GM18499 (cell line): ENCODE results near the gene DHX35.
"Not testable (repeated sequence)": the region's sequence is repeated elsewhere in the genome, so short reads cannot be mapped to it uniquely, and the experiment has no call there.

ENCODE experiments used
- ATAC-seq: cut with Tn5 transposase; IDR thresholded peaks from one replicate; pipeline ENCODE4 v1.9.1; 2021; ENCODE audit warnings: moderate number of reproducible peaks; ENCODE audit not compliant: insufficient read depth, unreplicated experiment

Gene DHX35

GRCh38 chr20:38973107-38973506, 11.0 kb downstream of the DHX35 start:
- no peak for ATAC-seq

GRCh38 chr20:38973645-38974044, 11.5 kb downstream of the DHX35 start:
- ATAC-seq, result no peak

DNA sequence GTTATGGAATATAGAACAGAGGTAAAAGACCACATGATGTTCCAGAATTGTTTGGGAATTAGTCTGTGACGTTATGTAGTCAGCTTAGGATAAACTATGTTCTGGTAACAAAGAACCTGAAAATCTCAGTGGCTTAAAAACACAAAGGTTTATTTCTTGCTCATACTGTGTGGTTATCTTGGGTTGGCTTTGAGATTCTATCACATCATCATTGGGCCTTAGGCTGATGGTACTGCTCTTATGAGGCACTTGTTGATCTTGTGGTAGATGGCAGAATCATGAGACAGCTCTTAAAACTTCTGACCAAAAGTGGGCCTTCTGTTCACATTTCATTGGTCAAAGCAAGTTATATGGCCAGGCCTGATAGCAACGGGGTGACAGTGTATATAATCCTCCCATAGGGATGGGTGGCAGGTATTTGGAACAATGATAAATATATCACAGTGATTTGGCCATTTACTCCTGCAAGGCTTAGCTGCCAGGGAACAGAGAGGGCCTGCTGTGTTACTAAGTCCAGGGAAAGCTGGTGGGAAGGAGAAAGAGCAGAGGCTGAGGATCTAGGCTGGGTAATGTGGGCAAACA, 13.5 kb downstream of the DHX35 start:
- no peak for ATAC-seq

DNA sequence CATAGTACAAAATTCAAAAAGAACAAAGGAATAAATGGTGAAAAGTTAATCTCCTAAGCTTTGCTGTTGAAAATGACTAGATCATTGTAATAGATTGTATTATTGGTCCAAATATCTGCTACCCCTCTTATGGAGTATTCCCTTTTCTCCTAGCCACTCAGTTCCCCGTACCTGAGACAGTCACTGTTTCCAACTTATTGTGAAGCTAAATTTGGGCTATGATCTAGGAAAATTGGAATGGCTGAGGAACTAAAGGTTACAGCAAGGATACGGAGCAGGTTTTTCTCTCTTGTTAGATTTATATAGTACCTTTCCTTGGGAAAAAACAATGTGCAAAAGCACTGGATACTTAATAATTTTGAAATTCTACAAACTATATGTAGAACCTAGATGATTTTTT, 17.3 kb downstream of the DHX35 start:
- no peak for ATAC-seq

- ATAC-seq, result no peak
These were observed 17.7 kb downstream of the DHX35 start for GRCh38 chr20:38979842-38980241.

DNA sequence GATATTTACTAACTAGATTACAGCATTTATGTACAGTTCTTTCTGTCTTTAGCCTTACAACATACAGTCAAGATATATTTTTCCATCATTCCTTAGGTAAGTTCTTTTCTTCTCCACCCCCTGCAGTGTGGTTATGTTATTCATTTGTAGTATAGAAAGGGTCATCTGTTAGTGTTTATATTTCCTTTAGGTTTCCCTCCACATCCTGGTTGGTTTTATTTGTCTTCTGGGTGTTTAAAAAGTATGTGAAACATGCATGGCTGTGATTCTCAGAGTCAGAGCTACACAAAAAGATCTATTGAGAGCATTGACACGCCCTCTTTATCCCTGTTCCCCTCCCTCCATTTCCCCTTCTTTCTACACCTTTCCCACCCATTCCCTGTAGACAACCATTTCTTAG, 20.1 kb downstream of the DHX35 start:
- ATAC-seq, result no peak

GRCh38 chr20:38985060-38985459, 22.9 kb downstream of the DHX35 start:
- ATAC-seq, result no peak

- no peak for ATAC-seq
These were observed 23.5 kb downstream of the DHX35 start for GRCh38 chr20:38985603-38986170.

DNA sequence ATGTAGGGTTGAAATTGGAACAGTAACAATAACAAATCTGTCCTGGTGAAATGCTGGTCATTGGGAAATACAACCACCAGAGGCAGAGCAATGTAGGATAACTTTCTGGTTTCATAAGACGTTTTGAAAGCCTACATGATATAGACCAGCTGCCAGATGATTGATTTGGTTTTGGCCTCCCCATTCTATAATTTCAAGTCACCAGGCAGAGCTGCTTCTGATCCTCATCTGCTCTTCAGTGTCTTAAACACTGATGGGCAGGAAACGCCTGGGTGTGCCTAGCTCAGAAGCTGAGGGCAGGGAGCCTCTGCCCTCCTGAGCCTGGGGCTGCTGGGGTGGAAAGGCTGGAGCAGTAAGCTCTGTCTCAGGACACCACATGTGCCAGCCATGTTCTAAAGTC, 24.5 kb downstream of the DHX35 start:
- no peak for ATAC-seq

DNA sequence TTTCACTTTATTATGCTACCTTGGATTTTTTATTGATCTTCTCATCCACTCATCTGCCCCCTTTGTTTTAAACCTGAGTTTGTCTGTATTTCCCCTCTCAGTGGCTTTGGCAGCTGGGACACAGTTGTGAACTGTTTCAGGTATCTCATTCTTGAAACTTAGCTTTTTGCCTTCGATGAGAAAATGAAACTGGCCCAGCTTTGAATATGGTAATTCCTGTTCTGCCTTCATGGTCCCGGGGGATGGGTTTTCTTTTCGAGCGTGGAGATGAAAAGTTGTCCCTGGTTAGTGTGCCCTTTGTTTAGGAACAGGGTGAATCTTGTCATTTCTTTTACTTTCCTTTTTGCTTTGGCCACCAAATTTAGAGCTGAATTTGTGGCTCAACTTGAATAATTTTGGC, 25.6 kb downstream of the DHX35 start:
- ATAC-seq, result peak; percentile 67

DNA sequence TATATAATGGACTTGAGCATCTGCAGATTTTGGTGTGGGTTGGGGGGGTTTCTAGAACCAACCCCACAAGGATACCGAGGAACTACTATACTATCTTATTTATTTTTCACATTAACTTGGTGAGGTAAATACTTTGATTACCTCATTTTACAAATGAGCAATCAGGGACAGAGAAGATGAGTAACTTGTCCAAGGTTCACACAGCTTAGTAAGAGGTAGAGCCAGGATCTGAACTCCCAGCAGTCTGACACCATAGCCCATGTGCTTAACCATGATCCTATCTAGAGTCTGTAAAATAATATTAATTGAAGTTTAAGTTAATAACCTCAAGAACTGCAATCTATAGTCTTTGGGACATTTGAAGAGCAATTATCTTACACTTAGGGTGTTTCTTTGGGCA, 28.6 kb downstream of the DHX35 start:
- ATAC-seq, result no peak

DNA sequence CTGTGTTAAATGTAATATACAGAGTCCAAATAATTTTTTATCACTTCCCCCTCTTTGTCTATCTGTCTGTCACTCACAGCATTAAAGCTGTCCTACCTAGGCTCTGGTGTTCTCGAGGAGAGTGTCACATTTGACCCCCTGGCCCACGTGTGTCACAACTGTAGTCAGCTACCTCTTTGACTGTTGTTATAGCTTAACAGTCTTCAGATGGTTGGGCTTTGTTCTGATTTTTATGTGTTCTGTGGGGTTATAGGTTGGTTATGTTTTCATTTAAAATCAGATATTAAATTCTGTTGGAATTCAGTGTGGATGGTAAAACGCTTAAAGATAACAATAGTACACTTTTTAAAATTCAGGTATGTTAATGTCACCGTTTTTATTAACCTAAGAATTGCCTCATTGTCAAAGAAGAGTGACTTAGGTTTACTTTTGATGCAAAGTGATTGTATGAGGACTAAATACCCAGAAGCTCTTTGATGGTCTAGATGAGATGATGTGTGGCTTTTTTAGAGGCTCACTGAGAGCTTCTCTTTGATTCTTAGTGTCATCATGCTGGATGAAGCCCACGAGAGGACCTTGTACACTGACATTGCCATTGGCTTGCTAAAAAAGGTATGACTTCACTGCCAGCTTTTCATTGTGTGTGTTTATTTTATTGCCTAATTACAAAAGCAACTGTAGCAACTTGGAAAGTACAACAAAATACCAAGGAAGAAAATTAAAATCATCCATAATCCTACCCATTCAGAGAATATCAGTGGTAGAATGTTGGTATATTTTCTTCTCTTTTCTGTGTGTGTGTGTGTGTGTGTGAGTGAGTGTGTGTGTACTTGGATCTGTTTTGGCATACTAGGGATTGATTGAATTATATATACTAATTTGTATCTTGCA, 29.9 kb downstream of the DHX35 start:
- no peak for ATAC-seq

GRCh38 chr20:38995536-38996044, 33.4 kb downstream of the DHX35 start:
- no peak for ATAC-seq

GRCh38 chr20:38996866-38997265, 34.7 kb downstream of the DHX35 start:
- ATAC-seq, result not testable (repeated sequence)

GRCh38 chr20:38997622-38998021, 35.5 kb downstream of the DHX35 start:
- no peak for ATAC-seq

GRCh38 chr20:38999217-38999616, 37.1 kb downstream of the DHX35 start:
- no peak for ATAC-seq

- no peak for ATAC-seq
These were observed 38.1 kb downstream of the DHX35 start for GRCh38 chr20:38999965-39000910.

- no peak for ATAC-seq
These were observed 42.4 kb downstream of the DHX35 start for GRCh38 chr20:39004508-39004907.

- ATAC-seq, result no peak
These were observed 47.2 kb downstream of the DHX35 start for GRCh38 chr20:39009348-39009747.

GRCh38 chr20:39010496-39010895, 48.4 kb downstream of the DHX35 start:
- no peak for ATAC-seq
